Ecto neural progenitor cell (in vitro differentiated cells): ENCODE results near the gene THAP3.

Source experiments
- DNase-seq: peaks from one replicate; pipeline ENCODE4 v3.0.0-alpha.2; 2018; ENCODE audit warnings: low spot score

THAP3 gene

DNA sequence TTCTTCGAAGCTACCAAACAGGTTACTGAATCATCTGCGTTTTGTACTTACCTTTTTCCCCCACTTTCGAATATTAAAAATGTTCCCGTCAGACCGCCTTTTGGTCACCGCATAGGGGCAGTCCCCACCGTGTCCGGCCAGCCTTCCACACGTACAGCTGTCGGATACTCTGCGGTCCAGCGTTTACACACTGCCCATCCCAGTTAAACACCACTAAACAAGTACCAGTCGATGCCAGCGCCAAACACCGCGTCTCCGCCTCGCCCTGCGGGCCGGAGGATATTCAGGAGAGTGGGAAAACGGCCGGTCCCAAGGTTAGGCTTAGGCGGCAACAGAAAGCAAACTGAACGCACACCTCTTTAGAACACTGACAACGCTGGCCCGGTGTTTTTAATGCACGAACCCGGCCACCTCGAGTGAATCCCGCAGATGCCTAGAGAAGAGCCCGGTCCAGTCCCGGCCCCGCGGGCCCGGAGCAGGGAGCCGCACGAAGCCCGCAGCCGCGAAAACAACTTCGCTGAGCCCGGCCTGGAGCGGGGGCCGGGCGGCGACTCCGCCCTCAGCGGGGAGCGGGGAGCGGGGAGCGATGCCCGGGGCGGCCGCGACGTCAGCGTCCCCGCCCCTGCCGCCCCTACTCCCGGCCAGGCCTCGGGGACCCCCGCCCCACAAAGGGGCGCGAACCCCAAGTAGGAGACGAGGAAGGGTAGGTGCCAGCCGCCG, 11.9 kb upstream of the THAP3 start:
- DNase-seq: no peak

- DNase-seq: peak; percentile 100
These were observed 11.2 kb upstream of the THAP3 start, which contains the start of gene PHF13 for GRCh38 chr1:6613361-6614018. Gene PHF13 (plus strand): TSS chr1:6613731. CDS start chr1:6614067, 336 bp downstream.

- peak; percentile 71 for DNase-seq
These were observed 10.4 kb upstream of the THAP3 start for GRCh38 chr1:6614019-6614928.

- DNase-seq: no peak
These were observed 9.5 kb upstream of the THAP3 start for GRCh38 chr1:6614929-6615785.

DNA sequence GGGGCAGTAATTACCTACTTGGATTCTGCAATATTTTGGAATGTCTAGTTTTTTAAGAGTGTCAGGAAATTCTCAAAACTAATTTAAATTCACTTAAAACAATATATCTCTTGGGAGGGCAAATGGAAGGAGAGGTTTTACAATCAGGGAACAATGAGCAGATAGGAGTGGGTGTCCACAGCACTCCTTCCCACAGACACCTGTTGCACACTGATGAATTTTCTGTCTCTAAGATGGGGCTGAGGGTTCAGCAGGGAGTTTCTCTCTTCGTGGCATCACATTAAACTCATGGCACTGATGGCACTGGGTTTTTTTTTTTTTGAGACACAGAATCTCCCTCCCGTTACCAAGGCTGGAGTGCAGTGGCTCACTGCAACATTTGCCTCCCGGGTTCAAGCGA, 5.6 kb upstream of the THAP3 start:
- DNase-seq: no peak

GRCh38 chr1:6621429-6622391, 3.0 kb upstream of the THAP3 start:
- DNase-seq: no peak

DNA sequence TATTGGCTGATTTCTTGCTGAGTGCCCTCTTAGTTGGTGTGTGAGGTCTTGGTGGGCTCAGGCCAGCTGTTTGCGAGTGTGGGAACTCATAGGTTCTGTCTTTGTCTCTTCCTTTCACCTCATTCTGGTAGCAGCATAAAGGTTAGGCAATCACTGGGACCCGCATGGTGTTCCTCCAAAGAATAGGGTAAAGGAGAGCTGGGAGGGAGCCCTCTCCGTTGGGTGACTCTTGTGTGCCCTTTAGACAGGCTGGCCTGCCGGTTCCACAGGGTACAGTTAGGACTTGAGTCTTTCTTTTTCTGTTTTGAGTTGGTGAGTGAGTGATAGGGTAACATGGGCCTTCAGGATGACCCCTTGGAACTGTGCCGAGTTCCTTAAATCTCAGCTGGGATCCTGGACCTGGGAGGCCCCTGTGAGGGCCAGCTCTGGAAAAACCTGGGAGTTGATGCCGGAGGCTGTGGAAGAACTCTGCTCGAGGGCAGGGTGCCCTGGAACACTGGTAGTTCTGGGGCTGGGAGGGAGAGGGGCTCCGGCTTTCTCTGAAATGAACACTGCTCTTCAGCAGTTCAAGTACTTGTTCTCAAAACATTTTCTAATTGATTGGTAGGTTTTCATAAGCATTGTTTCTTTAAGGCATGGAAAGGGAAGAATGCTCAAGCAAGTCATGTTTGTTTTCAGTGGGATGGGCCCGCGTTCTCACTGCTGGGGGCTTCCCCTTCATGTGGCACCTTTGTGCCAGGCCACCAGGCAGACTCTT, 2.1 kb upstream of the THAP3 start:
- no peak for DNase-seq

DNA sequence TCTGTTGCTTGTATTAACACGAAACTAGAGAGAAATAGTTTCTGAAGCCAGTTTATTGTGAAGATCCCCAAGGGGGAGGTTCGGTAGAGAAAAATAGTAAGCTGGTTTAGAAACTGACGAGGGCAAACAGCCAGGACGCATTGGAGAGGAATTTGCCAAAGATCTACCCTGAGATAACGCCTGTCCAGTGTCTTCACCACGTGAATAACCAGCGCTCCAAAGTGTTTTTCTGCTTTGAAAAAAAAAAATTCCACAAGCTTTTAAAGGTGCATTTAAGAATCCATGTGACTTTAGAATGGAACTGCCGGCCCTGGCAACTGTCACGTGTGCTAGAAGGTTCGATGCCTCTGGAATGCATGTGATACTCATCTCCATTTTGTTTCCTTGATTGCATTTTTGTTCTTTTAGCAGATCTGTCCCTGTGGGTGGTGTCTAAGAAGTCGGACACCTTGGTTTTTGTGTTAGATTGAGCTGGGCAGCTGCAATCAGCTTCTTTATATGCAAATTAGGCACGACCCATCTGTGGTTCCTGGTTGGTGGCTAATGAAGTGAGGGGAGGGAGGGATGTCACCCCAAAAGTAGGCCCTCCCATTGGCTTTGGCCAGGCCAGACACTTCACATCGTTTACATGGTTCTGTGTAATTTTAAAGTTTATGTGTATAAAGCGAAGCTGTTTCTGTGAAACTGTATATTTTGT, 1.3 kb upstream of the THAP3 start:
- DNase-seq: no peak

GRCh38 chr1:6625584-6626149, 999 bp downstream of the THAP3 start:
- DNase-seq: no peak

DNA sequence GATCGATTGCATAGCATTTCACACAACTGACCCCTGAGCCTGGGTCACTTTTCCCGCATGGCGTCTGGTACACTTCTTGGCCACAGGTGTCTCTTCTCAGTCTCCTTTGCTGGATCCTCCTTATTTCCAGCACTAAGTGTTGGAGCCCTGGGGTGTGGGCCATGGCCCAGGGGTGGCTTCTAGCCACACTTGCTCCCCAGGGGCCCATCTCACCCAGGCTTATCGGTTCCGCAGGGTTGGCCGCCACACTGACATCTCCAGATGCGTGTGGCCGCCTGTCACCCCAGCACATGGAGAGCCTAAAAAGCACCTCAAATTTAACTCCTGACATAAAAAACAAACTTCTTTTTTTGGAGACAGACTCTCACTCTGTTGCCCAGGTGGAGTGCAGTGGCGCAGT, 2.4 kb downstream of the THAP3 start:
- DNase-seq: no peak

DNA sequence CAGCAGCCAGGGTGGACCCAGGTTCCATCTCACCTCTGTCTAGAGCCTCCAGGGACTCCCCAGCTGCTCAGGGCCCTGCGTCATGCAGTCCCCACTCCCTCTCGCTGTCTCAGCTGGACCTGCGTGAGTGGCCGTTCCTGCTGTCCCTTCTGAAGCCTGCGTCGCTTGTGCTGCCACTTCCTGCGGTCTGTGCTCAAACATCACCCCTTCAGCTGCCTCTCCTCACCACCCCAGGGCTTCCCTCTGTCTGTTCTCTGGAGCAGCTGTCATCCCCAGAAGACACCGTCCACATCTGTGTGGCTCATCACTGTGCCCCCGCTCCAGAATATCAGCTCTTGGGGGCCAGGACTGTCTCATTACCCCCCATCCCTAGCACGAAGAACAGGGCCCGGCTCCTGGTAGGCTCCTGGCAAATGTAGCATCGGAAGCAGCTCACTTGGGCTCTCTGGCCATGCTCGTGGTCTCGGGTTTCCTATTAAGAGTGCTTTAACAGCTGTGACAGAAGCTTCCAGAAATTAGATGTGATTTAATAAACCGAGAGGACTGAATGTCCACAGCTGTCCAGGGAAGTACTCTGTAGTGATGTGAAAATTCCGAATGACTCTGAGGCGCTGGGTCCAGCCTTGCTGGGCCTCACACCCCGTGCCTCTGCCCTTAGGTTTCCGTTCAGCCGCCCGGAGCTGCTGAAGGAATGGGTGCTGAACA, 3.3 kb downstream of the THAP3 start:
- DNase-seq: no peak

- no peak for DNase-seq
These were observed 4.4 kb downstream of the THAP3 start for GRCh38 chr1:6628971-6629479.

DNA sequence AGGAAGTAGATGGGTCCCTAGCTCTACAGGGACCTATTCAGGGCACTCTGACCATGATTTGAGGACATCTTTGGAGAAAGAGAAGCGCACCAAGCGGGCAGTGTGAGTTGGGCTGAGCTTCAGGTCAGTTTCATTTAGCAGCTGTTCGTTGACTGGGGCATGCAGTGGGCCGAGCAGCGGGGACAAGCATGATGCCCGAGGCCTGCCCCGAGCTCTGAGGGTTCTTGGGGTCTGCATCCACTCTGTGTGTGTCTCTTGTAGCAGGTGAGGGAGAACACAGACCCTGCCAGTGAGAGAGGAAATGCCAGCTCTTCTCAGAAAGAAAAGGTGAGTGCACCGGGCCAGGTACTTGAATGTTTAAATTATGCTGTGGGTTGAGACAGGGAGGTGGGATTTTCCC, 5.4 kb downstream of the THAP3 start:
- DNase-seq: no peak

DNA sequence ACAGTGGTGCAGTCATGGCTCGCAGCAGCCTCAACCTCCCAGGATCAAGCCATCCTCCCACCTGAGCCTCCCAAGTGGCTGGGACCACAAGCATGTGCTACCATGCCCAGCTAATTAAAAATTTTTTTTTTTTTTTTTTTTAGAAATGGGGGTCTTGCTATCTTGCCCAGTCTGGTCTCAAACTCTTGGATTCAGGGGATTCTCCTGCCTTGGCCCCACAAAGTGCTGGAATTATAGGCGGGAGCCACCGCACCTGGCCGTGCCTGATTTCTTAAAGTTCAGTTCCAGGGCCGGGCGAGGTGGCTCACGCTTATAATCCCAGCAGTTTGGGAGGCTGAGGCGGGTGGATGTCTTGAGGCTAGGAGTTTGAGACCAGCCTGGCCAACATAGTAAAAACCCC, 6.4 kb downstream of the THAP3 start:
- no peak for DNase-seq

DNA sequence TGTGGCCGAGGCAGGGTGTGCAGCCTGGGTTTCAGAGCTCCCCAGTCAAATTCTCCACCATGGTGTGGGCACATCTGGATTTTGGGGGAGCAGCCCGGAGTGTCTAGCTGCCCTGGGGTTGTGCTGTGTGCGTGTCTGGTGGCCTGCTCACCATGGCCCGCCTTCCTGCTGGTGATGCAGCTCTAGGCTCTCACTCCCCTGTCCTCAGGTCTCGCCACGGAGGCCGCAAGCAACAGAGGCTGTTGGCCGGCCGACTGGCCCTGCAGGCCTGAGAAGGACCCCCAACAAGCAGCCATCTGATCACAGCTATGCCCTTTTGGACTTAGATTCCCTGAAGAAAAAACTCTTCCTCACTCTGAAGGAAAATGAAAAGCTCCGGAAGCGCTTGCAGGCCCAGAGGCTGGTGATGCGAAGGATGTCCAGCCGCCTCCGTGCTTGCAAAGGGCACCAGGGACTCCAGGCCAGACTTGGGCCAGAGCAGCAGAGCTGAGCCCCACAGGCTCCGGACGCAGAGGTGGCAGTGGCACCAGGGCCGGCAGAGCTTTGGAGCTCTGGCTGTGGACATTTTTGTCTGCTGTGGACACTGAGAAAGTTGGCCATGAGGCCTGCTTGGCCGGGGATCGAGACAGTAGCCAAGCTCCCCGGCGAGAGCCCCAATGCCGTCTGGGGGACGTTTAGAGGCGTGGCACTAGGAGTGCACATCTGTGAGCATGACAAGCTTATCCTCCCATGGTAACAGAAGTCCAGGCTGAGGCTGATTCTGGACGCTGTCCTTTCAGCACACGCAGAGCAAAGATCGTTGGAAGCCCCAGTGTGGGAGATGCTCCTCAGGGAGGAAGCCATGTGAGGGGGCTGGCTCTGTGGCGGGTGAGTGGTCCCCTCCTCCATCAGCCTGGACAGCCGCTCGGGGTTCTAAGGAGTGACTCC, 8.2 kb downstream of the THAP3 start:
- no peak for DNase-seq

DNA sequence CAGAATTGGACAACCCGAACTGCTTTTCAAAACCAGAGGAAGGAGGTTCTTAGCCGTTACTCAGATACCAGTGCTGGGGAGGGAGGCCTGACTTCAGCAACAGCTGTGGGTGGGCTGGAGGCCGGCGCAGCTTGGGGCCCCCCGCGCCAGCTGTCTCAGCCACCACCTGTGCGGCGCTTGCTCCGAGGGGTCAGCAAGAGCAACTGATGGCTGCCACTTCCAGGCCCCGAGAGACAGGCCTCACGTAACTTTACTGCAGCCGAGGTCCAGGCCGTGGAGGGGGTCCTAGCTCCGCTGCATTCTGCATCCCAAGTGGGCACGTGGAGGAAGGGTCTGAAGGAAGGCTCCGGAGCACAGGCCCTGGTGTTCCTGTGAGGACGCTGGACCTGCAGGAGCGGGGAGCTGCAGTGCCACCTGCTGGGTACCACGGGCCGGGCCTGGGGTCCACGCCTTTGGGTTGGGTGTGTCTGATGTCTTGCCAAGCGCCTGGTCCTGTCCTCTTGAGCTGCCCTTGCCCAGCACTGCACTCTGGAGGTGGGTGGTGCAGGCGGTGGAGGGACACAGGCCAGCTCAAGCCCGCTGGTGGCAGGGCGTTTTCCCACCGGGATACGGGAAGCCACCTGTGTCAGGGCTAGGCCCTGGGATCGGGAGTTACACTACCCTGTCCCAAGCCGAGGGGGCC, 9.8 kb downstream of the THAP3 start:
- peak; percentile 57 for DNase-seq
